DLD1 (cell line): Measurements from ENCODE around the gene KRT78.

Experiments
- in situ Hi-C: cut with HindIII; loops from 2 replicates; pipeline ENCODE4 v1.10.0; 2017; ENCODE audit warnings: low sequenced_read_pairs

The KRT78 gene

GRCh38 chr12:52814710-52815155 is 34.1 kb downstream of the KRT78 start:
- in situ Hi-C loops: loop anchor here (10.0 kb wide), 1 partner anchor 110 kb away; the partner anchor contains the start of gene KRT77

- in situ Hi-C loops: loop anchor here (10.0 kb wide), 1 partner anchor 109 kb away; the partner anchor contains the start of gene KRT77
These were observed 34.7 kb downstream of the KRT78 start, which contains the start of gene KRT4 for GRCh38 chr12:52813885-52814709. KRT4 (minus strand) TSS chr12:52814116; CDS start chr12:52814058, 58 bp downstream.

- in situ Hi-C loops: loop anchor here (10.0 kb wide), 1 partner anchor 109 kb away; the partner anchor contains the start of gene KRT77
These were observed 35.5 kb downstream of the KRT78 start for GRCh38 chr12:52813203-52813819.

GRCh38 chr12:52812749-52813148 is 36.0 kb downstream of the KRT78 start:
- in situ Hi-C loops: loop anchor here (10.0 kb wide), 1 partner anchor 108 kb away; the partner anchor contains the start of gene KRT77

- in situ Hi-C loops: loop anchor here (10.0 kb wide), 1 partner anchor 107 kb away; the partner anchor contains the start of gene KRT77
These were observed 36.8 kb downstream of the KRT78 start for GRCh38 chr12:52812073-52812400.

GRCh38 chr12:52811191-52812072 is 37.4 kb downstream of the KRT78 start:
- in situ Hi-C loops: loop anchor here (10.0 kb wide), 1 partner anchor 107 kb away; the partner anchor contains the start of gene KRT77

- in situ Hi-C loops: loop anchor here (10.0 kb wide), 1 partner anchor 106 kb away; the partner anchor contains the start of gene KRT77
These were observed 38.2 kb downstream of the KRT78 start for GRCh38 chr12:52810554-52810953.

- in situ Hi-C loops: no loop called here
These were observed 39.6 kb downstream of the KRT78 start for GRCh38 chr12:52809166-52809565.

- in situ Hi-C loops: no loop called here
These were observed 40.1 kb downstream of the KRT78 start for GRCh38 chr12:52808573-52809160.

- in situ Hi-C loops: no loop called here
These were observed 41.0 kb downstream of the KRT78 start for GRCh38 chr12:52807544-52808470.

- in situ Hi-C loops: no loop called here
These were observed 41.8 kb downstream of the KRT78 start for GRCh38 chr12:52806821-52807543.

- in situ Hi-C loops: no loop called here
These were observed 42.5 kb downstream of the KRT78 start for GRCh38 chr12:52806169-52806811.

- in situ Hi-C loops: no loop called here
These were observed 43.1 kb downstream of the KRT78 start for GRCh38 chr12:52805739-52806138.

GRCh38 chr12:52805000-52805399 is 43.8 kb downstream of the KRT78 start:
- in situ Hi-C loops: no loop called here

- in situ Hi-C loops: no loop called here
These were observed 46.4 kb downstream of the KRT78 start for GRCh38 chr12:52802442-52802841.

GRCh38 chr12:52801773-52802172 is 47.0 kb downstream of the KRT78 start:
- in situ Hi-C loops: no loop called here

- in situ Hi-C loops: no loop called here
These were observed 48.4 kb downstream of the KRT78 start for GRCh38 chr12:52800259-52800917.
